Globus pallidus (tissue), 1 donor: Measurements from ENCODE around the gene REXO4.
"Not testable (repeated sequence)": the region's sequence is repeated elsewhere in the genome, so short reads cannot be mapped to it uniquely, and the experiment has no call there.

Source experiments
- DNase-seq: peaks from one replicate; pipeline ENCODE4 v3.0.0-alpha.2; 2015; ENCODE audit warnings: low spot score

The REXO4 gene

GRCh38 chr9:133451865-133452264 lies 34.1 kb upstream of the REXO4 start:
- DNase-seq: not testable (repeated sequence)

GRCh38 chr9:133449760-133450159 lies 31.9 kb upstream of the REXO4 start:
- DNase-seq: no peak

GRCh38 chr9:133448487-133448972 lies 30.7 kb upstream of the REXO4 start:
- DNase-seq: no peak

GRCh38 chr9:133445293-133445969 lies 27.6 kb upstream of the REXO4 start:
- DNase-seq: no peak

GRCh38 chr9:133443982-133444381 lies 26.2 kb upstream of the REXO4 start:
- DNase-seq: no peak

- no peak for DNase-seq
Measured at GRCh38 chr9:133443248-133443647, 25.4 kb upstream of the REXO4 start.

- no peak for DNase-seq
Measured at GRCh38 chr9:133441571-133441970, 23.8 kb upstream of the REXO4 start.

- no peak for DNase-seq
Measured at GRCh38 chr9:133440874-133441273, 23.1 kb upstream of the REXO4 start.

- DNase-seq: no peak
Measured at GRCh38 chr9:133439337-133439736, 21.5 kb upstream of the REXO4 start.

GRCh38 chr9:133437753-133438531 lies 20.1 kb upstream of the REXO4 start:
- no peak for DNase-seq

GRCh38 chr9:133436681-133437080 lies 18.9 kb upstream of the REXO4 start:
- no peak for DNase-seq

GRCh38 chr9:133433351-133433843 lies 15.6 kb upstream of the REXO4 start:
- no peak for DNase-seq

- no peak for DNase-seq
Measured at GRCh38 chr9:133430244-133430643, 12.4 kb upstream of the REXO4 start.

GRCh38 chr9:133429641-133430161 lies 11.9 kb upstream of the REXO4 start:
- DNase-seq: no peak

- no peak for DNase-seq
Measured at GRCh38 chr9:133429214-133429613, 11.4 kb upstream of the REXO4 start.

GRCh38 chr9:133428617-133429101 lies 10.8 kb upstream of the REXO4 start:
- DNase-seq: no peak

- no peak for DNase-seq
Measured at GRCh38 chr9:133427658-133428348, 10.0 kb upstream of the REXO4 start.

- DNase-seq: no peak
Measured at GRCh38 chr9:133426011-133426410, 8.2 kb upstream of the REXO4 start.

- no peak for DNase-seq
Measured at GRCh38 chr9:133425049-133425632, 7.3 kb upstream of the REXO4 start.

- no peak for DNase-seq
Measured at GRCh38 chr9:133424187-133424586, 6.4 kb upstream of the REXO4 start.

- DNase-seq: no peak
Measured at GRCh38 chr9:133423216-133423615, 5.4 kb upstream of the REXO4 start.
